Stimulated activated CD8-positive, alpha-beta memory T cell treated with anti-CD3 and anti-CD28 coated beads, Interleukin-4, amount 100 ng/mL, for 1 hour (primary cell): Measurements from ENCODE around the gene MAP4.

Experiments used
- DNase-seq, 2 donors: peaks; one replicate each; pipeline ENCODE4 v3.0.0-alpha.2; 2020; ENCODE audit warnings: low read depth in 2 of 2, low spot score in 1 of 2

Gene MAP4

DNA sequence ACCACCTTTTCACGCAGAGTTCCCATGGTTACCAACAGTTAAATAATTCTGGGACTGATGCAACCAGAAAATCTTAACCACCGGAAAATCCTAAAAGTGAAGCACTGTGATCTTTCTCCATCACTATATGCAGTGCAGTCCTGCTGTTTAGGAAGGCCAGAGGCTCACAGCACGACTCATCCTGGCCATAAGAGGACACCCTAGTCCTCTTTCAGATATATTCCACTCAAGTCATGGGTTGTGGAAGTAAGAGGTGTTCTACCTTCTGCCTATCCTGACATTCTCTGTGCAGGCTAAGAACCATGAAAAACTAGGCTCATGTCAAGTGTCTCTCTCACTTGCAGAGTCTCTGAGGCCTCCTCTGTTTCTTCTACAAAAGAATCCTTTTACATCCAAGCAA is 146.1 kb downstream of the MAP4 start:
- no peak for DNase-seq

DNA sequence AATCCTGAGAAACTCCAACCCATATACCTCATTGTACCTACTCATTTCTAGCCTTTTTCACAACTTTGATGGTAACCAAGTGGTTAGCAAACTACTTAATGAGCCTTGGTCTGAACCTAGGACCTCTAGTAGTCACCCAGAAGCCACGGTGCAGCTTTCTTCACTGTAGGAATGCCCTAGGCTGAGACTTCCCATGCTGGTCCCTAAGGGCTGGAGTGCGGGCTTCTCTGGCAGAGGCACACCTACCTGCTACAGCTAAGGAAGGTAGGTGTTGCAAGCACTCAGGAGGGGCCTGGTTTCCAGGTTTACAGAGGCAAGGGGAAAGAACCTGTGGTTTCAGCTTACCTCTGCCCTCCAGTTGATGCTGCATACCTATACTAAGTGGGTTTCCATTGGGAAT is 147.9 kb downstream of the MAP4 start:
- no peak for DNase-seq

DNA sequence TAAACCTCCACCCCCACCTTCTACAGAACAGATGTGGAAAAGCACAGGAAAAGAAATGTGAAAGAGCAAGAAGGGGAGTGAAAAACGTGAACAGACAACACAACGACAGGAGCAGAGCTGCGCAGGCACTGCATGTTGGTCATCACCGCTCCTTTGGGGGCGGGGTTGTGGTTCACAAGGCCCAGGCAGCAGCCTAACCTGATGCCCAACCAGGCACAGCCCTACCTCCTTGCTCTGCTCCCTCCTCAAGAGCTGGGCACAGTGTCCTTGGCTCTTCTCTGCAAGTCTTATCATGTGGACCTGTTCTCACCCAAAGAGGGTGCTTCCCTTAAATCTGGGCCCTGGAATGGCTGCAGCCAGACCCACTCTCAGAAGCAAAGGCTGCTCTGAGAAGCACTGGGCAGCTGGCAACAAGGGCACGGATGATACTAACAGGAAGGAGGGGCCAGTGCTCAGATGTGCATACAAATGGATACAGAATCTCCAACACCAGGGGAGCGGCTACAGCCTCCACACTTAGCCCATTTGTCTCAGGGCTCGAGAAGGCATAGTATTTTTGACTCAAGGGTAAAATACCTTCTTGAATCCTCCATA is 148.7 kb downstream of the MAP4 start:
- DNase-seq = no peak

DNA sequence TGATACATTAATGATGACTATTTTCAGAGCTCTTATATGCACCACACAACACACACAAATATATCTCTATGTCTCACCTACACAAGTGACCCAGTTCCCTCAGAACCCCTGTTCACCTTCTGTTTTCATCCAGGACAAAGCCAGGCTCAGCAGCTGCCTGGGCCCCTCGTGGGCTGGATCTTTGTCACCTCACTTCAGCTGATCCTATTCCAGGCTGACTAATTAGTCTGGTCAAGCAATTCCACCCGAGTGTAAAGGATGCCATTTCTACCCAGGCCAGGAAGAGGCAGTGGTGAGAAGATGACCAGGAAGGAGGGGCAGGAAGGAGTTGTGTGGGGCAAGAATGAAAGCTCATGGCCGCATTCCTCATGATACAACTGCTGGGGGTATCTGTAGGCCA is 151.0 kb downstream of the MAP4 start:
- DNase-seq = no peak

DNA sequence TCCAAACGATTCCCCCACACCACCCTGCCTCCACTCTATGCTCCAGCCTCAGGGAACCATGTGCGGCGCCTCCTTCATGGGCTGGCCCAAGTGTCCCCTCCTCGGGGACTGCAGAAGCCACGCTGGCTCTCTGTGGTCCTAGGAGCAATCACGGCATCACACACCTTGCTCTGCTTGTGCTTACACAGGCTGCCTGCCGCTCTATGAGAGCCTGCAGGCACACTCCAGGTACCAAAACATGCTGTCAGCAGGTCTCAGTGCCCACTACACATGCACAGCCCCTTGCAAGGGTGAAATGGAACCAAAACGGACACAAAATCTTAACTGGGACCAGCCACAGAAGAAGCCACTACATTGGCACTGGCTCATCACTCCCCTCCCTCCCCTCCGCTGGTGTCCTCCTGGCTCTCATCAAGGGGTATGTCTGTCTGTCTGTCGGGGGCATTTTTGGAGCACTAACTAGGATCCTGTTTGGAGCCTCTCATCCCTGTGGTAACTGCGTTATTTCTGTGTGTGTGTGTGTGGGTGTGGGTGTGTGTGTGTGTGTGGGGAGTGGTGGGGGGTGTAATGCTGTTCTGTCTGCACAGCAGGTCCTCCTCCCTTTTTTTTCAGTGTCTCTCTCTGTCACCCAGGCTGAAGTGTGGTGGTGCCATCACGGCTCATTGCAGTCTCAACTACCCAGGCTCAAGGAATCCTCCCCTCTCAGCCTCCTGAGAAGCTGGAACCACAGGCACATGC is 152.7 kb downstream of the MAP4 start:
- no peak for DNase-seq

DNA sequence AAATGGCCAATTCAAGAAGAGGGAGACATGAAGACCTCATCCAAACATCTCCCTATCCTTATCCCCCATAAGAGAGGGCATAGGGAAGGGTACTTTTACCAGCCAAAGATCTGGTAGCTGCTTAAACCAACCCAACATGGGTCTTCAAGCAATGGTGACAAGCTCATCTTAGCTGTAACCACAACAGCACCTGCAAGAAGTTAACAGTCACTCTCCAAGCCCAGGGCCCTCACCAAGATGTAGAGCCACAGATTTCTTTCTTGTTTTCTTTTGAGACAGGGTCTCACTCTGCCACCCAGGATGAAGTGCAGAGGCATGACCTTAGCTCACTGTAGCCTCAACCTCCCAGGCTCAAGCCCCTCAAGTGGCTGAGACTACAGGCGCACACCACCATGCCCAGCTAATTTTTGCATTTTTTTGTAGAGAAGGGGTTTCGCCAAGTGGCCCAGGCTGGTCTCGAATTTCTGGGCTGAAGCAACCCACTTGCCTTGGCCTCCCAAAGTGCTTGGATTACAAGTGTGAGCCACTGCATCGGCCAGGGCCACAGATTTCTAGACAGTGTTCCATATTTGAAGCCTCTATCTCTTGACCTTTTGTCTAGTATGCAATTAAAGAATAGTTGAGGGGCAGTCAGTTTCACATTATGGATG is 156.1 kb downstream of the MAP4 start:
- no peak for DNase-seq

DNA sequence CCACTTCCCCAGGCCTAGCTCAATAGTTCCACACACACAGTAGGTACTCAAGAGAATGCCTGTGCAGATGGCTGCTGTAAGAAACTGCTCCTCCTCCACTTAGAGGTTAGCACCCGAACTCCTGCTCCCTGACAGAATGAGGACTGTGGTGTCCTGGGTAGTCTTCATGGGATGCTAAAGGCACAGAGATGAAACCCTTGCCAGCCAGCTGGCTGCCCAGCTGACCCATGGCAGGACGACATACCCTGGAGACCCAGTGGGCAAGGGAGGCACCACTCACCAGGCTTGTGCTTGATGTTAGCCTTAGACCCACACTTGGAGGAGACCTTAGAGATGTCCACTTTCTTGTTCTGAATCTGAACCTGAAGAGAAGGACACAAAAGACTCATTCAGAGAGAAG is 159.1 kb downstream of the MAP4 start:
- no peak for DNase-seq

DNA sequence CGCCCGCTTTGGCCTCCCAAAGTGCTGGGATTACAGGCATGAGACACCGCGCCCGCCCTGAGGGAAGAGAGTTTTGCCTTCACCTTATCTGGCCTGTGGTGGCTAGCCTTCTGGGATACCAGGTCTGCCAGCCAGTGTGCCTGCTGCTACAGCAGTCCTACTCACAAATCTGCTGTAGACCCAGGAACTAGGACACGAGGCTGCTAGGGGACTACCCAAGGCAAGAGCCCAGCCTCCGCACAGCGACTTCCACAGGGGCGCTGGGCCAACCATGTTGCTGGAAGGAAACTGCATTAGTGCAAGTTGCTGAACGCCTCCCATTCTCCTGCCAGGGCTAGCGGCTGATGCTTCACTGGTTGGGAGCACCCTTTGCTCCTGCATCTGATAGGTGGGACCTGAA is 159.5 kb downstream of the MAP4 start:
- DNase-seq = no peak

DNA sequence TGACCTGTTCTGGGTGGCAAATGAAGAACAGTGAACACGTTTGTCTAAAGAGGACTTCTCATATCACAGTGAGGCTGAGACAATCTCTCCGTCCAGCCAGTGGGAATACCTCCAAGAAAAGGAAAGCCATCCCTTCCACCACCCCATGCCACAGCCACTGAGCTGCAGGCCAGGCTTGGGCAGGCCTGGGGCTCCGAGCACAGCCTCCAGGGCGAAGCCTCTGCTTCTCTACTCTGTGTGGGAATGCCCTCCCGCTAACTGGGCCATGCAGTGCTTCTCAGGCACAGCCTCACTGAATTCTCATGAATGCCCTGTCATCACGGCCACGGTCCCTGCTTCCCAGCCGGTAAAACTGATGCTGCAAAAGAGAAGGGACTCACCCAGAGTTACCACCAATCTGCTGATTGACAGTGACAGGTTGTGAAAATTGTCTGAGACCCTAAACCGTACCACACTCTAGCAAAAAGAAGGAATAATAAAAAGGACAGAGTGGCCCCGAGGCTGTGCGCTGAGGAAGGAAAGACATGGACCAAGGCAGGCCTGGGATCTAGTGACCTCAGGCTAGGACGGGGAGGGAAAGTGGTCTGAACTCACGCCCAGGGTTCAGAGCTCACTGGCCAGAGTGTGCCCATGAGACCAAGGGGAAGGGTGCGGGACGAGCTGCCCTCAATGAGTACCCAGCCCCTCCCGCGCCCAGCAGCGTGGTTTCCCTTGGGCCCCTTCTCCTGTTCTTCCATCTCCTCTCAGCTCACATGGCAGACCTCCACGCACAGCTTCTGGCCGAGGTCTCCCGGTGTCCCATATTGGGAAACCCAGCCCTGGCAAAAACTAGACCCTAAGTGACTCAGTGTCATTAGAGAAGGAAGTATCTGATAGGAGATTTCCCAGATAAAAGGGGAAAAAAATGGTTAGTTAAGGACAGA is 160.5 kb downstream of the MAP4 start:
- DNase-seq = no peak

DNA sequence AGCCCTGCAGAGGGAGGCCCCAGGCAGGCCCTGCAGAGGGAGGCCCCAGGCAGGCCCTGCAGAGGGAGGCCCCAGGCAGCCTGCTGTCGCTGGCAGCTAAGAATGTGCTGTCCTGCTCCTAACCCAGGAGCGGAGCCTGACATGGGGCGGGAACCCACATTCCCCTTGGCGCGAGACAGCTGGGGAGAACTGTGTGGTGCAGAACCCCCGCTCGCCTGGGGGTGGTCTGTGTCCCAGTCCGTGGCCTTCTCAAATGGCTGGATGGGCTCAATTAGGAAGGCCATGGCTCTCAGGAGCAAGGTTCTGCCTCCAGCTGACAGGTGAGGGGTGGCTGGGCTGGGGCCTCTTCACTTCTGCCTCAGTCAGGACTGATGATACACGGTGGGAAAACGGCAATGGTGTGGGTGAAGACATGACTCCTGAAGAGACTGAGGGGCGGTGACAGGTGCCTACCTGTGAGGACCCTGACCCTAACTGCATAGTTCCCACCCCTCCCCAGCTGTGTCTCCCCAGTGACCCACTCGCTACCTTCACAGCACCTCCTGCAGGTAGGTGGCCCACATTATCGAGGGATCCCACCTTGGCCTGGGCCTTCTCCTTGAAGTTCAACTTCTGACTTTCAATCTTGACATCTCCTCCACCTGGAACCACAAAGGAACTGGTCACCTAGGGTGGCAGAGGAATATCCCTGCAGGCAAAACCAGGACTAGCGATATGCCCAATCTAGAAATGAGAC is 161.3 kb downstream of the MAP4 start:
- no peak for DNase-seq

DNA sequence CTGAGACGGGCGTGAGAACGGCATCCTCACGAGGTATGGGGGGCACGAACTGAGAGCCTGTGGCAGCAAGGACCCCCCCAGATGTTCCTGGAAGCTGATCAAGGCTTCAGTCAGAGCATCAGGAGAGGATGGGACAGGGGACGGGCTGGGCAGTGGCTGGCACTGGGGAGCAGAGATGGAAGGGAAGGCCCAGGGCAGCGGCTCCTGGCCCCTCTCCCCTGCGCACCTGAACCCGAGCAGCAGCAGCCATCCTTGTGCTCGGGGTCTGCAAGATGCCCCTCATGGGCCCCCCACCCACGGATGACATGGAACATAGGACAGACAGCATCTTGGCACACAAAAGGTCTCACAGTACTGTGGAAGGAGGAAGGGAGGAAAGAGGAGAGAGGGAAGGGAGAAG is 161.9 kb downstream of the MAP4 start:
- DNase-seq = no peak

DNA sequence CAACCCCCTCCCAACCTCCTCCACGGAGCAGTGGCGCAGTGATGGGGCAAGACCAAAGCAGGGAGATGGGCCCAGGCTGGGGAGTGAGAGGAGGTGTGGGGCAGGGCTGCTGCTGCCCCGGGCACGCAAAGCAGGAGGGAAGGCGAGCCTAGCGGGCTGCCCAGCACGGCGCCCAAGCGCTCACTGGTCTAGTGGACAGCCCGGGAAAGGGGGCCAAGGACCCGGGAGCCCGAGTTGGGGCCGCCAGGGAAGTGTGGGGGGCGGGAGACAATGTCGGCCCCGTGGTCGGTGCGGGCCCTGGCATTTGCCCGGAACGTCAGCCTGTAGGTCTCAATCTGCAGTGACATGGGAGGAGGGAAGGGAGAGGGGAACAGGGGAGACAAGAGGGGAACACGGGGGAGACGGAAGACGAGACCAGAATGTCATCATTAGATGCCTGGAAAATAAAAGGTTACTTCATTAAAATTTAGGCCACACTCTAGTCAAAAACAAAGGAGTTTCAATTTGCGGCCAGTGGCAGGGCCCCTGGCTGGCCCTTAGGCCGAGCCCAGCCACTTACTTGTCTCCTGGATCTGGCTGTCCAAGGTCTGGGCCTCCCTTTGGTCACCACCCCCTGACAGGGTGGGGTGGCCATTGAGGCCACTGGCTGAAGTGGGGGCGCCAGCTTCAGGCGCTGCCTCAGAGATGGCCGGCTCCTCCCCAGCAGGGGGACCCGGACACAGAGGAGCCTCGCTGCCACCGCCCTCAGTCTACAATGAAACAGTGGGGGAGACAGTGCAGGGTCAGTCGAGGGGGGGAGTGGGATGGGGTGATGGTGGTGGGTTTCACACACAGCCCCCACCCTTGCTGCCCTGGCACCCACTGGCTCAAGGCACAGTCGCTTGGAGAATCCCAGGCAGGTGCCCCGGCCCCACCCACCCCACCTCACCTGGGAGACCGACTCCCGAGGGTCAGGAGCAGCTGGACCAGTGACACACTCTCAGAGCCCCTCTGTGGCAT is 163.3 kb downstream of the MAP4 start:
- DNase-seq = no peak

DNA sequence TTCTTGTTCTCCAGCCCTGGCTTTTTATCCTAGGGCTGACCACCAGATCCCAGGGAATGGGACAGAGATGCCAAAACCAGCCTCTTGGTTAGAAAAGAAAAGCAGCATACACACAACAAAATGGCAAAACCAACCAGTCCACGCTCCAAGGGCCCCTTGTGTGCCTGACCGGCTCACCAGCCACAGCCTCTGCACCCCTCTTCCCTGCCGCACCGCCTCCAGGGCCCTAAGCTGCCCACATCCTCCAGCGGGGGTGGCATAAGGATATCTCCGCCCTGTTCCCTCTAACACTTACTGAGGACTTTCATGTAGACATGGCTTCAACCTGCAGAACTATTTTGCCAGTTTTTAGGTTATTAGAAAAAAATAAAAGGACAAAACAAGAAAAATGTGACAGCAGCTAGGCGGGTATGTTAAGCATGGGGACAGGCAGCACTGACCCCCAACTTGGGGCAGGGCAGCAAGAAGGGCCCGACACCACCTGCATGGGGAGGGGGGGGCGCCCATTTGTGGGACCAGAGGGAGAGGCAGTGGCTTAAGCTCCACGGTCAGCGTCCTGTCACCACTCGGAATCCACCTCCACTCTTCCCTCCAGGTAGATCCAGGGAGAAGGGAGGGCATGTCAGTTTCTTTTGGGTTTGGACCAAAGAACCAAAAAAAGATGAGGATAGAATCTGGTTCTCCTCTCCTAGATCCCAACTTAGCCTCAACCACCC is 164.2 kb downstream of the MAP4 start:
- no peak for DNase-seq

DNA sequence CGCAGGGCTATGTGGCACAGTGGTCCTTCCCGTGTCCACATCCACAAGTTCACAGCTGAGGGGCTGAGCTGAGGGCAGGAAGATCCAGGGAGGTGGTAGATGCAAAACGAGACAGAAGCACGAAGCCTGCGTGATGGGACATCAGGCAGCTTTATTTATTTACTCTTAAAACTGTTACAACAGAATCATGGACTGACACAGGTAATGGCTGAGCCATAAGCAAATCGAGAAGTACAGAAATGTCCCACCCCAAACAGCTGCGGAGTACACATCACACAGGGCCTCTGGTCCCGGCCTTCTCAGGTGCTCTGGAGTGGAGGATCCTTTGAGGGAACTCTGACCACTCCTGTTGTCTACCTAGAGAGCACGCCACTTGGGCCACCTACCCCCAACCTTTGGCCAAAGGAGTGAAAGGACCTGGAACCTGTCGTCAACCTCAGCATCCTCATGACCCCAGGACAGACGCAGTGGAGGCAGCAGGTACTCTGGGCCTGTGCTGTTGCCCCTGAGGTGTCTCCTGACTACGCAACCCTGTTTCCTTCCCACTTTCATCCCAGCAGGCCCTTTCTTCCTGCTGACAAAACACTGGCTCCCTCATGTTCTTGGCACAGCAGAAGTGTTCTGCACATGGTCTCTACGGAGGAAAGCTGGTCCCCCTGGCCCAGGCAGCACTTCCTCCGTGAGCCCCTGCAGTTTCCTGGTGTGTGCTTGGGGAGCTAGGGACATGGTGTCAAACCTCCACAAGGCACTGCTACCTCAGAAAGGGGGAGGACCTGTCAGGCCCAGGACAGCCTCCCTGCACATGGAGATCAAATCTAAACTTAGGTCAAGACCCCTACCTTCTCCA is 165.4 kb downstream of the MAP4 start:
- DNase-seq = no peak

DNA sequence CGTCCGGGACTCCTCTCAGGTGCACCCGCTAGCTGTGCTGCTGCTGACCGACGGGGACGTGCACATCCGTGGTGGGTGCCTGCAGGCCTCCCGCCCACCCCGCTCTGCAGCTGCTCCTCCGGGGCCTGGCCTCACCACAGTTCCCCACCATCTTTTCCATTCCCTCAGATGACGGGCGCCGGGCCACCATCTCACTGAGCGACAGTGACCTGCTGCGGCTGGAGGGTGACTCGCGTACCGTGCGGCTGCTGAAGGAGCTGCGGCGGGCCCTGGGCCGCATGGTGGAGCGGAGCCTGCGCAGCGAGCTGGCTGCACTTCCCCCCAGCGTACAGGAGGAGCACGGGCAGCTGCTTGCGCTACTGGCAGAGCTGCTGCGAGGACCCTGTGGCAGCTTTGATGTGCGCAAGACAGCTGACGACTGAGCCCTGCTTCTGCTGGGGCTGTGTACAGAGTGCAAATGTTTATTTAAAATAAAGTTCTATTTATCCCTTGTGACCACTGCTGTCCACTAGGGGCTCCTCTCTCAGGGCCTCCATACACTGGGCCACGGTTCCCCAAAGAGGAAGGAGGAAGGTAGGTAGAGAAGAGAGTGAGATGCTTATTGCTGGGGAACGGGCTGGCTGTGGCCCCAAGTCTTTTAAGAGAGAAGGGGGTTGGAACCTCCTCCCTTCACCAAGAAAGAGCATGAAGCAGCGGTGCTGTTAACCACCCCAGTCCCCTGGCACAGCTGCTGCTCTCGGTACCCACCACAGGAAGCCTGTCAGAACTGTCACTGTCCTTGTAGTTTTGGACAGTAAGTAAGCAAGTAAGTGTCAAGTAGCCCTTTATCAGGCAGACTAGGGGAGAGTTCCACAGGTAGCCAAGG is 166.3 kb downstream of the MAP4 start:
- no peak for DNase-seq

DNA sequence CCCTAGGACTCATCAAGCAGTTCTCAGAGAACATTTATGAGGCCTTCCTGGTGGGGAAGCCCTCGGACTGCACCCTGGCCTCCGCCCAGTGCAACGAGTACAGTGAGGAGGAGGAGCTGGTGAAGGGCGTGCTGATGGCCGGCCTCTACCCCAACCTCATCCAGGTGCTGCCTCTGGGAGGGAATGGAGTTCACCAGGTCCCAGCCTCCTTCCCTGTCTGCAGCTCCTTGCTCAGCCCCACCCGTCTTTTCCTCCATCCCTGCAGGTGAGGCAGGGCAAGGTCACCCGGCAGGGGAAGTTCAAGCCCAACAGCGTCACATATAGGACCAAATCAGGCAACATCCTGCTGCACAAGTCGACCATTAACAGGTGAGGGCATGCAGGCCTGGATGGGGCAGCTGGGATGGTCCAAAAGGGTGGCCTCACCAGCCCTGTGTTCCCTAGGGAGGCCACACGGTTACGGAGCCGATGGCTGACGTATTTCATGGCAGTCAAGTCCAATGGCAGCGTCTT is 167.0 kb downstream of the MAP4 start:
- DNase-seq = no peak

DNA sequence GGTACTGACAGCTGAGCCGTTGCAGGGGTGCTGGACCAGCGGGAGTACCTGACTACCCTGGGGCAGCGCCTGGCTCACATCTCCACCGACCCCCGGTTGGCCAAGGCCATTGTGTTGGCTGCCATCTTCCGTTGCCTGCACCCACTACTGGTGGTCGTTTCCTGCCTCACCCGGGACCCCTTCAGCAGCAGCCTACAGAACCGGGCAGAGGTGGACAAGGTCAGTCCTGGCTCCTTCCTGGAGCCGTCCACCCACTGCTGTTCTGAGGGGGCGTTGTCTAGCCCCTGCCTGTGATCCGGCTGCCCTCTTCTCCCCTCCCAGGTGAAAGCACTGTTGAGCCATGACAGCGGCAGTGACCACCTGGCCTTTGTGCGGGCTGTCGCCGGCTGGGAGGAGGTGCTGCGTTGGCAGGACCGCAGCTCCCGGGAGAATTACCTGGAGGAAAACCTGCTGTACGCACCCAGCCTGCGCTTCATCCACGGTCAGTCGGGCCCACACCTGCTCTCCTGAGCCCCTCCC is 167.6 kb downstream of the MAP4 start:
- no peak for DNase-seq
